DMS79 treated with DMSO at 0.1 percent for 48 hours (cell line): ENCODE results near the gene EPN2.

Experiments used
- DNase-seq: peaks from one replicate; lab custom pipeline; 2025; lab: John Stamatoyannopoulos, UW

Gene EPN2

DNA sequence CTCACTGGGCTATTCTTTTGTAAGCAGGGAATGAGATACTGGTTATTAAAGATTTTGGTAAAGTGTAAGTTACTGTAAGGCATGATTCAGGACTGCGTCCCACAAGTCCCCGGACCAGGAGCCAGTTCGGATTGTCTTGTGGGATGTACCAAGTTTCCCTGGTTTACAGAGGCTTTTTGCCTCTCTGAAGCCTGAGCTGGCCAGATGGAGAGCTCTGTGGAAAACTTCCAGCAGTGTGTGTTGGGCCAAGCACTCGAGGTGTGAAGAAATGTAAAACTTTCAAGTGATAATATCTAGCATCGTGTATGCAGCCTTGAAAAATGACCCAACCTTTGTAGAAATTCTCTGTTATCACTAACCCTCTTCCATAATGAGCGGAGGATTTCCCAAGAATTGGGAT, 2.4 kb downstream of the EPN2 start:
- DNase-seq, result no peak

DNA sequence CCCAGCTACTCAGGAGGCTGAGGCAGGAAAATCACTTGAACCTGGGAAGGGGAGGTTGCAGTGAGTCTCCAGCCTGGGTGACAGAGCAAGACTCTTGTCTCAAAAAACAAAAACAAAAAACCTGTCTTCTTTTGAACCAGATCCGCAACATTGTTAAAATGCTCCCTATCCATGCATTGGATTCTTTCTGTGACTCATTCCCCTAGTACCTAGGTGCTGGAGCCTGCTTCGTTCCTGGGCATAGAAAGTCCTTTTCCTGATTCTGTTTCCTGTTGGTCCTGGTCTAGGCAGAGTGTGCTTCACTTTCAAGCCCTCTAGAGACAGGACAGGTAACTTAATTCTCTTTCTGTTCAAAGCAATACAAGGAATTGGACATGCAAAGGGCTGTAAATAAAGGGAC, 5.2 kb downstream of the EPN2 start:
- no peak for DNase-seq

DNA sequence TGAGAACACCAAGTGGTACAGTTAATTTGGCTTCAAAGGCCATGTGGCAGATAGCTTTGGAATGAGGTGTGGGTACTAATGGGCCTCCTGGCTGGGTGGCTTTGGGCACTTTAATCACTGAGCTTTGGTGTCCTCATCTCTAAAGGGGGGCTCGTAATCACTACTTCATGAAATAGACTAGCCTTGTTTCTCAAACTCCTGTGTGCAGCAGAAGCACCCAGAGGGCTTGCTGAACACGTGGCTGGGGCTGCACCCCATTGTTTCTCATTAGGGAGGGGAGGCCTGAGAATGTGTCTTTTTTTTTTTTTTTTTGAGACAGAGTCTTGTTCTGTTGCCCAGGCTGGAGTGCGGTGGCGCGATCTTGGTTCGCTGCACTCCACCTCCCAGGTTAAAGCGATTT, 5.8 kb downstream of the EPN2 start:
- DNase-seq, result no peak

DNA sequence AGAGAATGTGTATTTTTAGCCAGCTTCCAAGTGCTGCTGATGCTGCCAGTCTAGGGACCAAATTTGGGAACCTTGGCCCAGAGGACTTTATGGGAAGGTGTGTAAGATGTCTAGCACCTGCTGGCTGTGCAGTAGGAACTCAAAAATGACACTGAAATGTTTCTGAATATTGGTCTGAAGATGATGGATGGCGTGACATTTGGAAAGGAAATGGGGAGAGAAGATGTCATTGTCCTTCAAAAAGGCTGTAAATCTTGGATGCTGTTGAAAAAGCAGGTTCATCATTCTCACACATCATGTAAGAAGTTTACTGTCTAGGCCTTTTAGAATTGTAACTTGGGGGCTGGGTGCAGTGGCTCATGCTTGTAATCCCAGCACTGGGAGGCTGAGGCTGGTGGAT, 6.7 kb downstream of the EPN2 start:
- DNase-seq, result no peak

DNA sequence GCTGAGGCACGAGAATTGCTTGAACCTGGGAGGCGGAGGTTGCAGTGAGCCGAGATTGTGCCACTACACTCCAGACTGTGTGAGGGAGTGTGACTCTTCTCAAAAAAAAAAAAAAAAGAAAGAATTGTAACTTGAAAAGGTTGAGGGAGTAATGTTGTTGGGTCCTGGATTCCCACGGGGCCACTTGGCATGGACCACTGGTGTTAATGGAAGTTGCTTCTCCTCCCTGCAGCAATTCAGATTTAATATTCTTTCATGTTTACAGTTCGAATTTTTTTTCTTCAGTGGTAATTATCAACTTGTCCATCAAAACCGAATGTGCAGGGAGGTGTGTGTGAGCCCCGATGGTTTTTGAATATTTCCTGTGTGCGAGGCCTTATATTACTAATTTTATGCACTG, 7.2 kb downstream of the EPN2 start:
- no peak for DNase-seq

DNA sequence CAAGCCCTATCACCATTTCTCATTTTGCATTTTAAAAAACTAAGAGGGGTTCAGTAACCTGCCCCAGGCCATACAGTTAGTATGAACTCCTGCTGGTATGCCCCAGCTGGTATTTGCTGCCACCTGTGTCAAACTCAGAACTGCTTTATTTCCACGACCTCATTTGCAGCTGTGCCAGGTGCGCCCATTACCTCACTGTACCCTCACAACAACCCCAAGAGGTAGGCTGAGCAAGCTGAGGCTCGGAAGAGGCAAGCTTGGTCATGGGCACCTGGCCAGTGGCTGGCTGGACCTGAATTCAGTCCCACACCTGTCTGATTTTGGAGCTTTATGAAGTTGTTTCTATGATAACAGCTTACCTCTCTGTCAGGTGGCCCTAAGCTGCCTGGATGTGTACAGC, 7.6 kb downstream of the EPN2 start:
- no peak for DNase-seq

DNA sequence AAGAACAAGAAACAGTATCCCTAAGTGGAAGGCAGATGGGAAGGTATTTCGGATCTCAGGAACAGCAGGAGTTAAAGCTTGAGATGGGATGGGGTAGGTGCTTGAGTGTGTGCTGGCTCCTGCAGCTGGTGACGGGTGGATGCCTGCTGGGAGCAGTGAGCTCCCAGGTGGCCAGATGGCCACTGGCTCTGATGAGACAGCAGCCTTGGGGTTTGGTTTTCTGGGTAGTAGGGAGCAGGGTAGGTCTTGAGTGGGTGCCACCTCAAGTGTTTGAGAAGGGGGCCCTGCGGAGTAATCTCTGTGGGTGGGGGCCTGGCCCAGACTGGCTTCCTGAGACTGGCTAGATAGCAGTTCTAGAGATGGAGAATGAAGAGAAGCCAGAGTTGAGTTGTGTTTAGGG, 10.3 kb downstream of the EPN2 start:
- DNase-seq, result no peak

DNA sequence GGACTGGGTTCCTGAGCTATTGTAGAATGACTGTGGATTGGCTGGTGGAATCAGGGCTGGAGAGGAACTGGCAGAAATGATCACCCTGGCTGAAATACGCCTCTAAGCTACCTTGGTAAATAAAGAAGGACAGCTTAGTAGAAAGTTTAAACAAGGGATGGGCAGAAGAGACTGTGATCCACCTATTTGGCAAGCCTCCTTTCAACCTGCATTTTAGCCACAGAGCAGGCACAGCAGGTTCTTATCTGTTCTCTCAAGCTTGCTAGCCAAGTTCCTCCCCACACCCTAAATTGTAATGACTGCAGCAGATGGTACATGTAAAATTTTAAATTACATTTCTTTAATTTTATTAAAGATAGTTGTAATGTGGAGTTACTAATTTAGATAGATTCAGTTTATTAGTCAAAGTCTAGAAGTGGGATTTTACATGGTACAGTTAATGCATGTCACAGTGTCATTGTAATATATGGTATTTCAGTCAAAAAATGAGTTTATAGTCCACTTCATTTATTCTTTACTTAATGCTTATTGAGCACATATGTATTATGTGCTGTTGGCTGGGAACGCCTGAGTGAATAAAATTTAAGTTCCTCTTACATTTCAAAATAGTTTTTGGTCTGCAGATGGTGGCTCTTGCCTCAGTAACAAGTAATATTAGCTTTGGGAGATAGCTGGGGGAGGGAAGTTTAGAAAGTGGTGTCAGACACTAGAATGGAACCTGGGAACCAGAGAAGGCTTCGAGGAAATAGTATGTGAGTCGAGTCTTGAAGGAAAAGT, 11.2 kb downstream of the EPN2 start:
- no peak for DNase-seq

DNA sequence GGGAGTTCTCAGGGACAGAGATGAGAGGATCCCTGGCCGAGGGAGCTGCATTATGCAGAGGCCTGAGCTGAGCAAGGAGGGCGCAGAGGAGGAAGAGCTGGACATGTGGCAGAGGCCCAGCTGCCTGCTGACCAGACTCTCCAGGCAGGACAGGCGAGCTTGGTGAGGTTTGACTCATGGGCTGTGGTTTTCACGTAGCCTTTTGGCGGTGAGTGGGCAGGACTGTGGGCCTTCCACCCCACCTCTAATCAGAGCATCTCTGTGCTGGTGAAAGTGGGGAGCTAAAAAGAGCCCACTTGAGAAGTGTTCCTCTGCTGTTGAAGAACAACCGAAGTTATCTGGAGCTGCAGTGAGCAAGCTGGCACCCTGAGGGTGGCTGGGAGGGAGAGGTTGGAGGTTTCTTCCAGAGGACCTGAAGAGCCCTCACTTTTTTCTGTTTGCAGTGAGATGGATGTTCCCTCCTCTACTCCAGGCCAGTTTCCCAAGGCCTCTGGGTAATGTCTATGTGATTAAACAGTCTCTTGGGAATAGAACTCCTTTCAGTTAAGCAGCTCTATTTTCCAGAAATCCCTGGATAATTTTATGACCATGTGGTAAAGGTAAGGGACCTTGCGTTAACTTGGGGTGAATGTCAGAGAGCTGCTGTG, 11.9 kb downstream of the EPN2 start:
- DNase-seq, result no peak

DNA sequence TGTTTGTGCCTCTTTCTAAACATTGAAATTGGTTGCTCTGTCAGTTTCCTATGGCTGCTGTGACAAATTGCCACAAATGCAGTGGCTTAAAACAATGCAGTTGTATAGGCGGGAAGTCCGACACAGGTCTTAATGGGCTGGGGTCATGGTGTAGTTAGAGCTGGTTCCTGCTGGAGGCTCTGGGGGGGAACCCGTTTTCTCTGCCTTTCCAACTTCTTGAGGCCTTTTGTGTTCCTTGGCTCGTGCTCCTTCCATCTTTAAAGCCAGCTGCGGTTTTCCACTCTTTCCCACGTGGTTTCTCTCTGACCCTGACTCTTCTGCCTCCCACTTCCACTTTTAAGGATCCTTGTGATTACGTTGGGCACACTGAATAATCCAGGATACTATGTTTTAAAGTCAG, 12.5 kb downstream of the EPN2 start:
- DNase-seq, result no peak

DNA sequence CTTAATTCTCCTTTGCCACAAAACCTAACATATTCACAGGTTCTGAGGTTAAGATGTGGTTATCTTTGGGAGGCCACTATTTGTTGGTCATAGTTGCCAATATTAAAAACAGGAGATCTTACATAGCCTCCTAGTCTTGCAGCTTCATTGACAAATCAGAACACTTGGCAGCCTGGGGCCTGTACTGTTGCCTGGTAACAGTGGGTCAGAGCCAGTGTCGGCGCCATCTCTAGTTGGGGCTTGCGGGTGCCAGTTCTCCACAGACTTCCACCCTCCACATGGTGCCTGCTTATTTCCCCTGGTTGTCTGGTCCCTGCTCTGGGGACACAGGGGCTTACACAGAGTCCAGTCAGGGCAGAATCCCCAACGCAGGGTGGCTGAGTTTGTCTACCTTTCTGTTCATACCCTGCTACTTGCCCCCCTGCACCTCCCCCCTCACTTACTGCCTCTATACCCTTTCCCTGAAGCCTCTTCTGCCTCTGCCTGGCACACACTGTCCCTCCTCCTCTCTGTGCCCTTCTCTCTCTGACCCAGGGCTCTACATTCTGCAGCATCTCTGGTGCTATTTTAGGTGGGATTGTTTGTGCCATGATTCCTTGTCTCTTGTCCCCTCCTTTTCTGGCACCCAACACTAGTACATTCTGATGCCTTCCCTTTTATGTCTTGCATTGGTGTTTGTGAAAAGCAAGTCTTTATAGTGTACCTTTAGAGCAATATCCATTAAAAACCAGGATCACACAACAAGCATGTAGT, 13.4 kb downstream of the EPN2 start:
- DNase-seq, result no peak

DNA sequence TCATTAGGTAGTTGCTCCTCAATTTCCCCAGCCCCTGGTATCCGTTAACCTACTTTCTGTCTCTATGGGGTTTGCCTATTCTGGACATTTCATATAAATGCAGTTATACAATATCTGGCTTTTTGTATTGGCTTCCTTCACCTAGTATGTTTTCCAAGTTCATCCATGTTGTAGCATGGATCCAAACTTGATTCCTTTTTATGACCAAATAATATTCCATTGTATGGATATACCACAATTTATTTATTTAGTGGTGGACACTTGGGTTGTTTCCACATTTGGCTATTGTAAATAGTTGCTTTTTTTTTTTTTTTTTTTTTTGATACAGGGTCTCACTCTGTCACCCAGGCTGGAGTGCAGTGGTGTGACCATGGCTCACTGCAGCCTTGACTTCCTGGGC, 15.9 kb downstream of the EPN2 start:
- DNase-seq, result no peak

DNA sequence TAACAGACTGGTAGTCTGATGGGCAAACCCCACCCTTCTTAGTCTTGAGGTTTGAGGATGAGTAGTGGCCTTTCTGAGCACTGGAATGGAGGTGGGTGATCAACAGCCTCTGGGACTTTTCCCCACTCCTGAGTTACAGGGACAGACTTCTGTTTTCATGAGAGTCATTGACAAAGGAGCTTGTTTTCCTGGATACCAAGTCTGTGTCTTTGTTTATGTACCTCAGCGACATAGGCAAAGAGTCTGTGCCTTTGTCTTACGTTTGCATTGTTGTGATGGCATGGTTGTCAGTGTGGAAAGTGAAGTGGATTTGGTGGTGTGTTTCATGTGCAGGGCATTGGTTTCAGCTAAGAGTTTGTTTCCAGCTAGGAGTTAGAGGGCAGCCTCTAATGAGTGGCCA, 17.5 kb downstream of the EPN2 start:
- DNase-seq, result no peak

DNA sequence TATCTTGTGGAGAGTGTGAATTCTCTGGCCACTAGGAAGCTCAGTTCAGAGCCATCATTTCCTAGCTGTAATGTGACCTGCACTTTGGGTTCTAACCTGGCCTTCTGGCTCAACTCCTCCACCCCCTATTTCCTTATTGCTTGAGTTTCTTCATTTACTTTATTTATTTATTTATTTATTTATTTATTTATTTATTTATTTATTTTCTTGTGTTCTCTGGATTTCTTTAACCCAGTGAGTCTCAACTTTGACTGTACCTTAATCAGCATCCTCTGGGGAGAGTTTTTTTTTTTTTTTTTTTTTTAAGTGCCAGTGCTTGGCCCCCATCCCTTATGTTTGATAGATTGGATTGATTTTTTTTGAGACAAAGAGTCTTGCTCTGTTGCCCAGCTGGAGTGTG, 18.1 kb downstream of the EPN2 start:
- no peak for DNase-seq

DNA sequence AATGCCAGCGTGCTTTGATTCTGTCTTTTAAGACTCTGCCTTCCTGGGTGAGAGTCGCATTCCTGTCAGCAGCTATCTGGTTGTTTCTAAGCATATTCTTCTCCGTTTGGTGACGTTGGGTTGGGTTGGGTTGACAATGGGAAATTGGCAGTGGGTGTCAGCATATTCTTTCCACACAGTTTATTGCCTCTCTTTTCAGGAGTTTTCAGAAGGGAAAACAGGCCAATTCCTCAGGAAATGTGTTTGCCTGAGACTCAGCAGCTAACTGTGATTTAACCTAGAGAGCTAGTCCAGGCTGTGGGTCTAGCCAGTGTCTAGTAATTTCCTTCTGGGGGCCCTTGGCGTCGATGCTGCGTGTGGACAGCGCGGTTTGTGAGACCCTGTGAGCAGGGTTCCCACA, 21.2 kb downstream of the EPN2 start:
- no peak for DNase-seq

DNA sequence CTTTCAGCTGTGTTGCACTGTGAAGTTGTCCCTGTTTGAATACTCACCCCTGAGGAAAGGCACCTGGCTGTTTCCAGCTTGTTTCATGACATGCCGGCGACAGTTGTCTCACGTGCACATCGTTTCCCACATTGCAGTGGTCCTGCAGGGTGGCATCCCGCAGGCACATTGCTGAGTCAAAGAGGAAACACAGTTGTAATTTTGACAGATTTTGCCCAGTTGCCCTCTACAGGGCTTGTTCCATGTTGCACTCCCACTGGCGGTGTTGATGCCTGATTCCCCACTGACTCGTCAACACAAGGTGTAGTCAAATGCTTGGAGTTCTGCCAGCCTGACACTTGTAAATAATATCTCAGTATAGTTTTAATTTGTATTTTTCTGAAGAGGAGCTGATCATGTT, 23.8 kb downstream of the EPN2 start:
- DNase-seq, result no peak

DNA sequence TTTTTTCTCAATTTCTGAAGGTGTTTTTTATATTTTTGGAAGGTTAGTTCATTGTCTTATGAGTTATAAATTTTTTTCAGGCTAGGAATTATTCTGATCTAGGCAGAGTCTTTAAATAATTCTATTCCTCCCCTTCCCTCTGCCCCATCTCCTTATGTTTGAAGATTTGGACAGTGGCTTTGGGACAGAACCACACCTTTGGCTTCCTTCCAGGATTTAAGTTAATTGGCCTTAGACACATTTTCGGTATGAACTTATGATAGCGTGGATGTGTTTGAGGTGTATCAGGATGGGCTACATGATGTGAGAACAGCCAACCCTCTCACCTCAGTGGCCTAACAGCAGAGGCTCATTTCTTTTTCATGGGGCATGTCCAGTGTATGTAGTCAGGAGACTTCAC, 24.3 kb downstream of the EPN2 start:
- no peak for DNase-seq

DNA sequence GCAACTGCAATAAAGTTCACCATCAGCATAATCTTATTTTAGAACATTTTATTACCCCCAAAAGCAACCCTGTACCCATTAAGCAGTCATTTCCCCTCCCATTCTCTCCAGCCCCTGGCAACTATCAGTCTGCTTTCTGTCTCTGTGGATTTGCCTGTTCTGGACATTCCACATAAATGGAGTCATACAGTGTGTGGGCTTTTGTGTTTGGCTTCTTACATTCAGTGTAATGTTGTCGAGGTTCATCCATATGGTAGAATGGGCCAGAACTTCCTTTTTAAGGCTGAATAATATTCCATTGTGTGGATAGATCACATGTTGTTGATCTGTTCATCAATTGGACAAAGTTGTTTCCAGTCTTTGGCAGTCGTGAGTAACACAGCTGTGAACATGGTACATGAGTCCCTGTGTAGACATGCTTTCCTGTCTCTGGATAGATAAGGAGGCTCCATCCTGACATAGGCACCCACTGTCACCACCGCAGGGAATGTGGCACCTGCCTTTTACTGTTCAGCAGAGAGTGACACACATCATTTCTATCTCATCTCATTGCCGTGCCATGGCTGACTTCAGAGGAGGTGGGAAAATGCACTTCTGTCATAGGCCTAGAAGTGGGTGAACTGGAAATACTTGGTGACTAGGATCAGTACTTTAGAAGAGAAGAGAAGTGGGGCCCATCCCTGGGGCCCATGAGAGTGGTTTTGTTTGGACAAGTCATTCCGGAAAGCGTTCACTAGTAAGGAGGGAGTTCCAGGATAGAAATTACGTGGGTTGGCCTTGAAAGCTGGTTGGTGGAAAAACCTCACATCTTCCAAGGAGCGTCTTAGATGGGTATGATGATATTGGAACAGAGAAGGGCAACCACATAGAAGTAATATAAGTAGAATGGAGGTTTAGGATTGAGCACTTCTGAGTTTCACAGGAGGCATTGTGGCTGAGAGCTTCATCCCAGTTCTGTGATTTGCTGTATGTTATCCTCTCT, 25.8 kb downstream of the EPN2 start:
- no peak for DNase-seq

DNA sequence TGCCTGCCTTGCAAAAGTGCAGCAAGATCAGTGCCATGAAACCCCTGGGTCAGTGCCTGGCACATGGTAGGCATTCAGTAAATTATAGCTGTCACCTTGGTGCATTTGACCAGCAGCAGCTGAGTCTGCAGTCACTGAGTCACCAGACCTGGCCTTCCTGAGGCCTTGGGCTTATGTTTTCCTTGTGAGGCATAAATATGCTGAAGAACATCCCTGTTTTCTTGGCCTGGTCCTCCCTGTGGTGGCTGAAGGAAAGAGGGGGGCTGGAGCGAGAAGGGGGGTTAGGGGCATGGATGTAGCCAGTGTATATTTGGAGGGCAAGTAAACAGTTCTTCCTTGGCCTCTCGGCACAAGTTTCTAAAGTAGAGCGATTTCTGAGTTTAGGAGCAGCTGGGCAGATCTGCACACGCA, 26.5 kb downstream of the EPN2 start:
- no peak for DNase-seq

DNA sequence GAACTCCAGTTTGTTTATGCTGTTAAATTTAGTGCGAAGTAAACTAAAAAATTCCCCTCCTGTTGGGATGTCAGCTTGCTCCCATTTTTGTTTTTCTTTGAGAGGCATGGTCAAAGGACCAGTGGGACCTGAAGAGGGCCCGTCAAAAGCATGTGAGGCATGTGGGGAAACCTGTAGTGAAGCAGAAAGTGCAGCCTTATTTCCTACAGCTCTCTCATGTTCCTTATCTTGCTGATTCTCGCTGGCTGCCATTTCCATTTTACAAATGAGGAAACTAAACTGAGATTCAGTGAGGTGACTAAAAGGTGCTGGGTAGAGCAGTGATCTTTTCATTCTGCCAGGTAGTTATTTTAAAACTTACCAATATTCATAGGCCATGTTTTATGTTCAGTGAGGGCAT, 27.1 kb downstream of the EPN2 start:
- DNase-seq, result no peak

DNA sequence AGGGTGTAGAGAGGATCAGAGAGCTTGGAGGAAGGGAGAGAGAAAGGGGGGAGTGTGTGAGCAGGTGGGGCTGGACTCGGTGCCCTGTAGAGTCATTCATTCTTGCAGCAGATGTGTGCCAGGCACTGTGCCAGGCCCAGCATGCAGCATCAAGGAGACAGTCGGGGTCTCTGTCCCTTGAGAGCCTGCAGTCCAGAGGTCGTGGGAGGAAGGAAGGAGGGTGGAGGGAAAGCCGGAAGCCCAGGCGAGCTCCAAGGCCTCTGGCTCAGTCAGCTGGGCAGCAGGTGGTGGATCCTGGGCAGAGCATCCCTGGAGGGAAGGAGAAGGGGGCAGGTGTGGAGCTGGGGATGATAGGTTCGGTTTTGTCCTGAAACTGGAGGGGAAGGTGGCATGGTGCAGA, 27.5 kb downstream of the EPN2 start:
- no peak for DNase-seq

DNA sequence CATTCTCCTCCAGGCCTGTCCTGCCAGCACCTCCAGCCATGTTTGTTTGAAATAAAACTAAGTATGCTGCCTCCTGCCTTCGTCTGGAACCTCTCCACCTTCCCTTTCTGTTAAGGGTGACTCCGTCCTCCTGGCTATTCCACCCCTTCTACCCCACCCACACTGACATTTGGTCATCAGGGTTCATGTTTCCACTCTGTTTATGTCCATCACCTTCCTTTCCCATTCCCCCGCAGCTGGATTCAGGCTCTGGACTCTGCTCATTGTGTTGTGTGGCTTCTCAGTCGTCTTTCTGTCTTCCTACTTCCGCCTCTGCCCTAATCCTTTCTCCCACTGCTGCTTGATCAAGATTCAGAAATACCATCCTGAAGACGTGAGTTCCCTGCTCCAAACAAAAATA, 28.6 kb downstream of the EPN2 start:
- no peak for DNase-seq
